Measurements from ENCODE around the gene ADAT1.

ADAT1 gene

GRCh38 chr16:75552951-75553350 is 70.1 kb downstream of the ADAT1 start:
- Histone ChIP-seq H3K4me2 (ENCODE audit: low read depth, low read length) (no peak overlapping the region), H3K4me3 (ENCODE audit: low read length) (no peak overlapping the region), H3K9me2 (replicated peaks; ENCODE audit: insufficient read depth, low read length) (no peaks in the 10 kb centered on the region), H3F3A (ENCODE audit: insufficient read depth, low read length) (peaks cover 4% of the 10 kb centered on the region; the same call in 1 of the 2 replicates), H3K9ac (ENCODE audit: low read length) (no peak overlapping the region), H3K79me2 (ENCODE audit: low read length) (no peaks in the 10 kb centered on the region), H3K36me3 (replicated peaks; ENCODE audit: insufficient read depth, low read length) (no peaks in the 10 kb centered on the region), H3K27ac (ENCODE audit: low read length) (no peak overlapping the region), H4K20me1 (ENCODE audit: insufficient read depth, low read length) (no peaks in the 10 kb centered on the region), H2AFZ (ENCODE audit: low read length) (no peak overlapping the region), H3K27me3 (replicated peaks; ENCODE audit: insufficient read depth, low read length) (no peaks in the 10 kb centered on the region), H3K4me1 (ENCODE audit: low read length) (no peaks in the 10 kb centered on the region), H3K9me3 (replicated peaks; ENCODE audit: insufficient read depth, low read length) (no peaks in the 10 kb centered on the region)
- no peak for TF ChIP-seq EZH2 (optimal IDR thresholded peaks at IDR 0.05; ENCODE audit: low read depth, low read length)
- no peak for TF ChIP-seq EZH2phosphoT487 (IDR thresholded peaks at IDR 0.05; ENCODE audit: low read length)
- TF ChIP-seq CTCF (IDR thresholded peaks at IDR 0.05; ENCODE audit: low read length): no peak
- DNase-seq: no peak

- Histone ChIP-seq H3K79me2 (ENCODE audit: low read length) (no peaks in the 10 kb centered on the region), H3K9ac (ENCODE audit: low read length) (no peak overlapping the region), H2AFZ (ENCODE audit: low read length) (no peak overlapping the region), H3K36me3 (replicated peaks; ENCODE audit: insufficient read depth, low read length) (no peaks in the 10 kb centered on the region), H3K4me3 (ENCODE audit: low read length) (no peak overlapping the region), H3K9me2 (replicated peaks; ENCODE audit: insufficient read depth, low read length) (no peaks in the 10 kb centered on the region), H3F3A (ENCODE audit: insufficient read depth, low read length) (no peaks in the 10 kb centered on the region), H3K27me3 (replicated peaks; ENCODE audit: insufficient read depth, low read length) (no peaks in the 10 kb centered on the region), H3K4me1 (ENCODE audit: low read length) (no peaks in the 10 kb centered on the region), H3K27ac (ENCODE audit: low read length) (no peak overlapping the region), H3K9me3 (replicated peaks; ENCODE audit: insufficient read depth, low read length) (no peaks in the 10 kb centered on the region), H4K20me1 (ENCODE audit: insufficient read depth, low read length) (no peaks in the 10 kb centered on the region), H3K4me2 (ENCODE audit: low read depth, low read length) (no peak overlapping the region)
- DNase-seq: peak; percentile 39
- TF ChIP-seq EZH2 (optimal IDR thresholded peaks at IDR 0.05; ENCODE audit: low read depth, low read length) (no peak), CTCF (IDR thresholded peaks at IDR 0.05; ENCODE audit: low read length) (peak; percentile 48), EZH2phosphoT487 (IDR thresholded peaks at IDR 0.05; ENCODE audit: low read length) (no peak)
These were observed 72.8 kb downstream of the ADAT1 start for GRCh38 chr16:75550211-75550662.

Data from MM.1S (cell line).